Measurements from ENCODE around the gene NCSTN.

- no peak for TF ChIP-seq CTCF (IDR thresholded peaks at IDR 0.05)
- TF ChIP-seq POLR2AphosphoS5 (IDR thresholded peaks at IDR 0.05; ENCODE audit: low read depth, low read length) = no peak
- no peak for TF ChIP-seq REST (IDR thresholded peaks at IDR 0.05; ENCODE audit: insufficient read depth in 1 of 2, low read depth in 2 of 2, low read length in 1 of 2)
These were observed 9.4 kb downstream of the NCSTN start for GRCh38 chr1:160352555-160352954.

All from Panc1 (cell line).